ENCODE data around the gene TMEM209. TPM values are rescaled to one million over a fixed set of nuclear protein-coding genes. Genes with fewer than 3 reads are reported as not detected.
"Not testable (repeated sequence)": the region's sequence is repeated elsewhere in the genome, so short reads cannot be mapped to it uniquely, and the experiment has no call there.

TMEM209 gene
- total RNA-seq, 1 experiment from 2014 or later, result 24.6 TPM

- DNase-seq (ENCODE audit: low read depth), result no peak
These were observed 30.8 kb downstream of the TMEM209 start for GRCh38 chr7:130174237-130174959.

GRCh38 chr7:130162196-130162595 lies 43.0 kb downstream of the TMEM209 start:
- DNase-seq (ENCODE audit: low read depth), result no peak

DNA sequence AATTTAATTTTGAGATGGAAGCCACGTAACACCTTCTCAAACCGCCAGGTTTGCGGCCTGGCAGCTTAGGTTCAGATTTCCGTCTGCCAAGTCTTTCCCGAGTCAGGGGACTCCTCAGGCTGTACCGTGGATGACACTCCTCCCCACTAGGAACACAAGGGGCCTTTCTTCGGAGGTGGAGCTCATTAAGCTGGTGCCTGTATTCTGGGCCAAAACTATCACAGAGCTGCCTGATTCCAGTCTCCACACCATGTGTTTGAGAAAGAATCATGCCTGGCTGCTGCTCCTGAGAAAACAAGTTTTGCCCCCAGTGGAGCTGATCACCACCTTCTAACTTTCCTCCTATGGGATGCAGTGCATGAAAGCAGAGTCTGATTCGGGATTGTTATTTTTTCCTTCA lies 44.8 kb downstream of the TMEM209 start:
- no peak for DNase-seq (ENCODE audit: low read depth)

- no peak for DNase-seq (ENCODE audit: low read depth)
These were observed 45.2 kb downstream of the TMEM209 start for GRCh38 chr7:130160023-130160422.

DNA sequence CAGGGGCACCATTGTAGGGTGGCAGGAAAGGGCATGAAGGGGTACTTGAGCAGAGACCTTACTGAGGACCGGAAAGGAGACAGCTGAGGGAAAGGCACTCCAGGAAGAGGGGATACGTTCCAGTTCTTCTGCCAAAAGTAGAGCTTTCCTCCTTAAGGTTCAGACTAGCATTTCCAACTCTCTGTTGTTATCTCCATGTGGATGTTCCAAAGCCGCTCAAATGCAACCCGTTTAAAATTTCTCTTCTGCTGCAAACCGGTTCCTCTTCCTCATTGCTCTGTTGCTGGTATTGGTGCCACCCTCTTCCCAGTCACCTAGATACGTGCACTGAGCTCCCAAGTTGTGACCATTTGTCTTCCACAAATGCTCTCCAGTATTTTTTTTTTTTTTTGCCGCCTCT lies 47.5 kb downstream of the TMEM209 start:
- DNase-seq (ENCODE audit: low read depth), result no peak

GRCh38 chr7:130156140-130156539 lies 49.1 kb downstream of the TMEM209 start:
- no peak for DNase-seq (ENCODE audit: low read depth)

DNA sequence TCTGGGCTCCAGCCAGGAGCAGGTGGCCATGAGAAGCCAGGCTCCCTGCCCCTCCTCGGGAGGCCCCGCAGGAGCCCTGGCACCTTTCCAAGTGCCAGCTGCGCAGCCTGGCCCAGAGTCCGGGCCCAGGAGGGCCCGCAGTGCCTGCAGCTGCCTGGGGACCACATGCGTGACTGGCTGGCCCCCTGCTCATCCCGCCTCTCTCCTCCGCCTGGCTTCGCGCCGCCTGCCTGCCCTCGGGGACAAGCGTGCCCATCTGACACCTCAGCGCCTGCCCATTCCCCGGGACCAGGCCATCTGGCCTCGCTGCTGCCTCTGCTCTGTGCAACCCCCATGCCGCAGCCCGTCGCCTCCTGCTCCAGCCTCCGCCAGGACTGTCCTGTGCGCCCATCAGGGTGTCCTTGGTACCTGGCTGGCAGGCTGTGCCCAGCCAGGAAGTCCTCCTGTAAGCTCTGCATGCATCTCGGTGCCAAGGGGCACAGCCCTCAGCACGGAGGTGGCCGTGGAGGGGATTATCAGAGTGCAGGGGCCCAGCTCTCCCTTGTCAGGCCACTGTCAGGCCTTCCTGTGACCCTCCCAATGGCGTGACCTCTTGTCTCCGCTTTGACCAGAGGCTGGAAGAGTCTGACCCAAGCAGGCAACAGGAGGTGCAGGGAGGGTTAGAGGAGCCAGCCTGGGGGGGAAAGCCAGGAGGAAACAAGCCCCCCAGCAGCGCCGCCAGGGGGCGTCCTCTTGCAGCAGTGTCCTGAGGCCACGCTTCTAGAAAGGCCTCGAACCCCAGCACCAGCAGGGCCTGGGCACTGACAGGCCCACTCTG lies 50.5 kb downstream of the TMEM209 start:
- peak; percentile 39 for DNase-seq (ENCODE audit: low read depth)

DNA sequence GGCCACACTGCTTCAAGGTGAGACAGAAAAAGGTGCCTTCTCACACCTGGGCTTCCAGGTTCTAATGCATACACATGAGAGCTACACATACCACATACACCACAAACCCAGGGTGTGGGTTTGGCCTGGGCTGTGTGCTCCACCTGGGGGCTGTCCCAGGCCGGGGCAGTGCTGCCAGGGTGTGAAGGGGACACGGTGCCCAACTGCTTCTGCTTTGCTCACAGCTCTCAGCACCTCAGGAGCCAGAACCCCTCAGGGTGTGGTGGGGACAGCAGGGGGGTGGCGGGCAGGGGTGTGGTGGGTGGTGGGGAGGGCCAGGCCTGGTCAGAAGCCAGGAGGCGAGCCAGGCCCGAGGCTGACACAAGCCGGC lies 51.1 kb downstream of the TMEM209 start:
- DNase-seq (ENCODE audit: low read depth), result no peak

GRCh38 chr7:130153211-130153908 lies 51.8 kb downstream of the TMEM209 start:
- no peak for DNase-seq (ENCODE audit: low read depth)

- DNase-seq (ENCODE audit: low read depth), result no peak
These were observed 52.6 kb downstream of the TMEM209 start for GRCh38 chr7:130152493-130153210.

GRCh38 chr7:130151591-130152492 lies 53.4 kb downstream of the TMEM209 start:
- no peak for DNase-seq (ENCODE audit: low read depth)

DNA sequence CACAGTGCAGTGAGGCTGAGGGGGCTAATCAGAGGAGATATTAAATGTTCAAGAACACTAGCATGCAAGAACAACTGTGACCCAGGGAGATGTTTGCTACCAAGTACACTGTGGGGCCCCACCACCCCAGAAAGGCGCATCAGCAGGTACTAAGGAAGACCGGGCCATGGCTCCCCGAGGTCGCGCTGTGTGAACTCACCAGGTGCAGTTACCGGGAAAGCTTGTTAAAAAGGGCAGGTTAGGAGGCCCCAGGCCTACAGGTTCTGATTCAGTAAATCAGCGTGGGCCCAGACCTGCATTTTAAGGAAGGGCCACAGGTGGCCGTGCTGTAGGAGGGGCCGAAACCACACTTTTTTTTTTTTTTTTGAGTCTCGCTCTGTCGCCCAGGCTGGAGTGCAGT lies 54.6 kb downstream of the TMEM209 start:
- no peak for DNase-seq (ENCODE audit: low read depth)

DNA sequence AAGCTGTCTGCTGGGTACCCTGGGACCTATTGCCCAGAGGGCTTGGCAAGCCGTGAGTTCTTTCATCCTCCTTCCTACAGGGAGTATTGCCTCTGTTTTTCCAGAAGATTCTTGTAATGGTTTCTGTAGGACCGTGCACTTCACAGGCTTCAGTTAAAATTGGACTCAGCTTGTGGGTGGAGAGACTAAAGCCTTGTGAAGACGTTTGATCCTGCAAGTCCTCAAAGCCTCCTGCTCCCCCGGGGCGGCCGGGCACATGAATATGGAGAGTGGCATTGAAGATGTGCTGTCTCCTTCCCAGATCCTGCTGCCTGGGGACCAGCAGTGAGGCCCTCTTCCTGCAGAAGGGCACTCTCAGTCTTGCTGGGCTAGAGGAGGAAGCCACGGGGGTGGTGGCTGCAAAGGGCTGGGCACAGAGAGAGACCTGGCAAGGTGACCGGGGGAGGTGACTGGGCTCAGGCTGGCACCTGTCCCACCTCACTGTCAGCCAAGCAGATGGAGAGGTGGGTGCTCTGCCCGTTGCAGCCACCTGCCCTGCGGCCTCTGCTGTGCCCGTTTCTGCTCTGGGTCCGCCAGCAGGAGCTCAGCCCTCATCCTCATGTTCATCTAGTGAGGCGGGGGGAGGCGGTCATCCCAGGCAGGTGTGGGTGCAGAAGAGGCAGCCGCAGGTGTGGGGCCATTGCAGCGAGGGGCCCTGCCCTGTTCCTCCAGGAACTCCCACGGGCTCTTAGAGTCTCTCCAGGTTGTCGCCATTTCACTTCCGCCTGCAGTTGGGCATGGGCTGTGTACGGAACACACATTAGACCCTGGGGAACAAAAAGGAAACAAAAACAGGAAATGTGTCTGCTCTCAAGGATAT lies 55.7 kb downstream of the TMEM209 start:
- no peak for DNase-seq (ENCODE audit: low read depth)

DNA sequence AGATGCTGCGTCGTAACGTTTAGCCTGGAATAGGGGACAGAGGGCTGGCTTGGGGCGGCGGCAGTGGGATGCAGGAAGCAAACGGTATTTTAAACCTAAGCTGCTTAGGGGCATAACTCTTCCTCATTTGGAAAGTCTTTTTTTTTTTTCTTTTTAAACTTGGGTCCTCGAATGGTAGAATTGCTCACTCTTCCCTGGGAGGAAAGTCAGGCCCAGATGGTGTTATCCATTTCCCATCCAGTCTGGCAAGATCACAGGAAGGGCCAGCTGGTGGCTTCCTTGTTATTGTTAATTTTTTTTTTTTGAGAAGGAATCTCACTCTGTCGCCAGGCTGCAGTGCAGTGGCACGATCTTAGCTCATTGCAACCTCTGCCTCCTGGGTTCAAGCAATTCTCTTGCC lies 56.6 kb downstream of the TMEM209 start:
- no peak for DNase-seq (ENCODE audit: low read depth)

GRCh38 chr7:130147710-130148325 lies 57.4 kb downstream of the TMEM209 start:
- DNase-seq (ENCODE audit: low read depth), result no peak

DNA sequence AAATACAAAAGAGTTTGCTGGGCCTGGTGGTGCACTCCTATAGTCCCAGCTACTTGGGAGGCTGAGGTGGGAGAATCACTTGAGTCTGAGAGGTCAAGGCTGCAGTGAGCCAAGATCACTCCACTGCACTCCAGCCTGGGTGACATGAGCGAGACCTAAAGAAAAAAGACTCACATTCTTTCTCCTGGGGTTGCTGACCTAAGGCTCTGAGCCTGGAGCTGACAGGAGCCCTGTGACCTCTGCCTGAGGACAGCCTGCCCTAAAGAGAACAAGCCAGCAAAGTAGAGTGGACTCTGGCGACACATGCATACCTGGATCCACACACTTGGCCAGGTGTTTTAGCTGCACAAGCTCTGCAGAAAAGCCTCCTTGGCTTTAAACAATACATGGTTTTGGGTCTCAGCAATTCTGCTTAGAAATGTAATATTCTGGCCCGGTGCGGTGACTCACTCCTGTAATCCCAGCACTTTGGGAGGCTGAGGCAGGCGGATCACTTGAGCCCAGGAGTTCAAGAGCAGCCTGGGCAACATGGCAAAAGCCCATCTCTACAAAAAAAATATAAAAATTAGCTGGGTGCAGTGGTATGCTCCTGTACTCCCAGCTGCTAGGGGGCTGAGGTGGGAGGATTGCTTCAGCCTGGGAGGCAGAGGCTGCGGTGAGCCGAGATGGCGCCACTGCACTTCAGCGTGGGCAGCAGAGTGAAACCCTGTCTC lies 58.4 kb downstream of the TMEM209 start:
- DNase-seq (ENCODE audit: low read depth), result no peak

GRCh38 chr7:130146142-130146541 lies 59.1 kb downstream of the TMEM209 start:
- not testable (repeated sequence) for DNase-seq (ENCODE audit: low read depth)

- DNase-seq (ENCODE audit: low read depth), result no peak
These were observed 59.6 kb downstream of the TMEM209 start for GRCh38 chr7:130145424-130146100.
